Stimulated activated effector memory CD8-positive, alpha-beta T cell treated with anti-CD3 and anti-CD28 coated beads, Interleukin-12 subunit alpha, Interleukin-12 subunit beta, amount 100 ng/mL, for 72 hours (primary cell): Measurements from ENCODE around the gene CCNY.

Experiments used
- ATAC-seq: fragments of 150-1000 bp; cut with Tn5 transposase; 2 replicates; pipeline ENCODE4 v1.10.0; 2021
- DNase-seq, 2 donors: peaks; one replicate each; pipeline ENCODE4 v3.0.0; 2021 to 2022; ENCODE audit warnings: low spot score in 2 of 2
- H3K27ac Mint-ChIP-seq: one replicate; pipeline ENCODE4 v1.8.0; 2022; ENCODE audit warnings: mild to moderate bottlenecking, mixed read lengths
- H3K36me3 Mint-ChIP-seq: one replicate; pipeline ENCODE4 v1.8.0; 2022; ENCODE audit warnings: mild to moderate bottlenecking, mixed read lengths
- H3K4me1 Mint-ChIP-seq: one replicate; pipeline ENCODE4 v1.8.0; 2022; ENCODE audit warnings: mixed read lengths
- H3K4me3 Mint-ChIP-seq: one replicate; pipeline ENCODE4 v1.8.0; 2022; ENCODE audit warnings: mild to moderate bottlenecking, mixed read lengths
- H3K9me3 Mint-ChIP-seq: one replicate; pipeline ENCODE4 v1.8.0; 2022; ENCODE audit warnings: mixed read lengths

The CCNY gene

DNA sequence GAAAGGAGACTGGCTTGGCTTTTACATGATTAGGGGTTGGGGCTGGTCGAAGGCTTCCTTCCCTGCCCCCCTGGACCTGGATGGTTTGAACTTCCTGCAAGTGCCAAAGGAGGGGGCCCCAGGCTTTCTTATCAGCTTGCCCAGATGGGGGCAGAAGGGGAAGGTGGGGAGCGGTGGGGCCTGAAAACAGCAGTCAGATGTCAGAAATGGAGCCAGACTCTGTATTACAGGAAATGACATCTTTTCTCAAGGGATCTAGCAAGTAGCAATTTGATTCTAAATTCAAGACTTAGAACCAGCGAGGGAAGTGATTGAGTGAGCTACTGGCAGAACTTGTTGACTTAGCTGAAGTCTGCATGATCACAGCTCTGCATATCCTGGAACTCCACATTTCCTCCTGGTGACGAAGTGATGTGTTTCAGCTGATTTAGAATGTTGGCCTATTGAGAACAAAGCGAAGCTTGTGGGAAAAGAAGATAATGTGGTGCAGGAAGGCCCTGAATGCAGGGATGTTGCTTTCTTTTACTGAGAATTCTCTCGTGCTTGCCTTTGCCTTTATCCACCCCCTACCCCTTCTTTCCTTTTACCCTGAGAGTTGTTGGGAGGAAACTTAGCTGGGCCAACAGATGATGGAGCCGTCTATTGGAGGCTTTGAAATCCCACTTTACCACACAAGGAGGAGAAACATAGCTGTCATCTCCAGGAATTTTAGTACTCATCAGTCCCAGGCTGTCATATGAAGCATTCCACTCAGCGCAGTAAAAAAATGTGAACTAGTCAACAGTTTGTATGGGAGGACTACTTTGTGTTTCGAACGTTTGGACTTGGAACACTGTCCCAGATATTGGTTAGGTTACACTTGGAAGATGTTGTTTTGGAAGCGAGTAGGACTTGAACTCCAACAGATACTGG, 43.2 kb downstream of the CCNY start:
- ATAC-seq (peak; percentile 19), DNase-seq (no peak)
- Mint-ChIP-seq H3K36me3 (no peaks in the 10 kb centered on the region), H3K9me3 (no peaks in the 10 kb centered on the region), H3K4me3 (peak overlapping the region; percentile 22), H3K4me1 (peaks cover 77% of the 10 kb centered on the region), H3K27ac (peak overlapping the region; percentile 53)

DNA sequence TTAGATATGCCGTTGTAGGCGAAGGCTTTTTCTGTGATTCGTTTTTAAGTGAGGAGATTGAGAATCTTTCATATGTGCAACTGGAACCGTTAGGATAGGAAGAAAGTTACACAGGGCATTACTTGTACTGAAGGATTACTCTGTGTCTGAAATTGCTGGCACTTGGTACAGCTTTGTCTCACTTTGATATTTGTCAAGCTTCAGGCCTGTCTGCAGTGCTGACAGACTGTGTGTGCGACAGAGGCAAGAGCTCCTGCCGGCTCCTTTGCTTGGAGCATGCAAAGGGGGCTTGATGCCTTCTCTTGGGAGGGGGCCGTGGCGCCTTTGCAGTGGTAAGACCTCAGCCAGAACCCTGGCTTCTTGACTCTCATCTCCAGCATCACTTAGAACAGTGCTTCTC, 45.8 kb downstream of the CCNY start:
- no peak for ATAC-seq
- Mint-ChIP-seq H3K4me1 (peaks cover 70% of the 10 kb centered on the region), H3K4me3 (no peak overlapping the region), H3K27ac (no peak overlapping the region), H3K9me3 (no peaks in the 10 kb centered on the region), H3K36me3 (no peaks in the 10 kb centered on the region)
- DNase-seq: no peak

DNA sequence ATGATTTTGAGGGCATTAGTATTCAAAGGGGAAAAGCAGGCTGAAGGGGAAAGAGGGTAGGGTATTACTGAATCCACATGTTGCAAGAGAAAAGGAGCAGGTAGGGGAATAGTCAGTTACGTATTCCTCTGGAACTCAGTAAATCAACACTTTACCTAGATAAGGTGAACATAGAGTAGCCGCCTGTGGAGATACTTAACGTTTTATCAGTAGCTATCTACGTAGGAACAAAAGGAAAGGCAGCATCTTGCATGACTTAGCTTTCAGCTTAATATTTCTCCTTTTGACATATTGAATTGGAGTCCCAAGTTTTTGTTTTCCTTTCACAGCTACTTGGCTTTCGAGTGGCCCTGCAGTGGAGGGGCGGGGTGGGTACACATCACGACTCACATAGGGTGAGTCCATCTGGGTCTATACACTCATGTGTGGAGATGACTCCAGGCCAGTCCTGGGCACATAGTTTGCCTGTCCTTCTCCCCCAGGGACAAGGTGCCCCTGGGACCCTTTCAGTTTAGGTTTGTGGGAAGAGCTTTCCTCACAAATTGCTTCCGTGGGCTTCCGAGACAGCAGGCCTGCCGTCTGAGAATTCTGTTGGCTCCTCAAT, 48.1 kb downstream of the CCNY start:
- H3K4me3 Mint-ChIP-seq: no peak overlapping the region
- H3K4me1 Mint-ChIP-seq: peaks cover 58% of the 10 kb centered on the region
- H3K36me3 Mint-ChIP-seq: no peaks in the 10 kb centered on the region
- no peaks in the 10 kb centered on the region for H3K9me3 Mint-ChIP-seq
- no peak overlapping the region for H3K27ac Mint-ChIP-seq
- ATAC-seq (no peak), DNase-seq (no peak)

DNA sequence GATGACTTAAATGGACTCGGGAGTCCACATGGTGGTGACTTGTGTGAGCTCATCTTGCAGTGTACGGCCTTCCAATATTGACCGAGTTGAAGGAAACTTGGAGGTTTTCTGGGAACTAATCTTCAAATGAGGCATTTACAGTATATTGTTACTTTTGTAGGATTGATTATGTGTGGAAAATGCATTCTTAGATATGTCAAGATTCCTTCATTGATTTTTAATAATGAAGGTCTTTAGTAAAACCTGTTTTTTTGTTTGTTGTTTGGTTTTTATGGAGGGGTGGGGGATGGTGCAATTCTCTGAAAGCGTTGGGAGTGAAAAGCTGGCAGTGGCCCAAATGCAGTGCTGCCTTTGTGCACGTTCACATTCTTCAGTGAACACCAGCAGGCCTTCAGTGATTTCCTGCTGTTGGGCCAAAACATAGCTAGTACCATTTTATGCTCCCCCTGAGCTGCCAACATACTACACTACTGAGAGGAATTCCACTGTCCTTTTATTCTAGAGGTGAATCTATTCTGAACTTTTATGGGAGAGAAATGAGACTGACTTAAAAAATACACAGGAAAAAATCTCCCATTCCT, 50.4 kb downstream of the CCNY start:
- peaks cover 51% of the 10 kb centered on the region for H3K4me1 Mint-ChIP-seq
- H3K36me3 Mint-ChIP-seq: peaks cover 5% of the 10 kb centered on the region
- H3K9me3 Mint-ChIP-seq: peaks cover 11% of the 10 kb centered on the region
- ATAC-seq (no peak), DNase-seq (no peak)
- H3K27ac Mint-ChIP-seq: peak overlapping the region; percentile 55
- H3K4me3 Mint-ChIP-seq: no peak overlapping the region

DNA sequence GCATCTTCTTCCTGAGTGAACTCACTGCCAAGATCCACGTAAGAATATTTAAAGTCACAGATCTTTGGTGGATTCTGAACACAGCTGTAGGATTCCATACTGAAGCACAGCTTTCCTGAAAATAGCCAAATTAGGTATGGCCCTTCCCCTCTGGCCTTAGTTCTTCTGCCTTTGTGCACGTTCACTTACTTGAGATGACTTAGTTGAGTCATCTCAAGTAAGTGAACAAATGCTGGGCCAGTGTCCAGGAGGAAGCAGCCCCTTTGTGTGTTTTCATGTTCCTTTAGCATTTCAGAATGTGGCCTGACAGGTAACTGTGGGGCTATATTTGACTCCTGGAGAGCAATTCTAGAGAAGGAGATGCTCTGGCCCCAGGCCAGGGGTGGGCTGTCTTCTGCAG, 51.5 kb downstream of the CCNY start:
- no peak for DNase-seq
- Mint-ChIP-seq H3K4me3 (no peak overlapping the region), H3K36me3 (peaks cover 5% of the 10 kb centered on the region), H3K4me1 (peaks cover 56% of the 10 kb centered on the region), H3K9me3 (peaks cover 11% of the 10 kb centered on the region), H3K27ac (no peak overlapping the region)
- no peak for ATAC-seq

DNA sequence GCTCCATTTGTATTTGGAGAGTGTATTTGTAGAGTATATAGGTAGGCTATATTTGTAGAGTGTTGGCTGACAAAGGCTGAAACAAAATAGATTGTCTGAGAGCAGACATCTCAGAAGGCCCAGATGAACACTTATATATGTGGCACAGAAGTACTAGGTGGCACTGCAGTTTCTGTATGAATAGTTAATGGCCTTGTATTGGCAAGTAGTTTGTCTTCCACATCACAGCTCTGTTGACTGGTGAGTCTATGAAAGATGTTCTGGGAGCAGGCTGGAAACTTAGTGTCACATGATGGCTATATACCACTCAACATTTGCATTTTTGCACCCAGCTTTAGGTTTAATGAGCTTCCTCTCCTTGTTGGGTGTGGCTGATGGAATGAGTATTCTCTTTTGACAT, 51.9 kb downstream of the CCNY start:
- Mint-ChIP-seq H3K27ac (no peak overlapping the region), H3K36me3 (peaks cover 5% of the 10 kb centered on the region), H3K4me3 (no peak overlapping the region), H3K9me3 (peaks cover 11% of the 10 kb centered on the region), H3K4me1 (peaks cover 60% of the 10 kb centered on the region)
- no peak for DNase-seq
- peak; percentile 57 for ATAC-seq

DNA sequence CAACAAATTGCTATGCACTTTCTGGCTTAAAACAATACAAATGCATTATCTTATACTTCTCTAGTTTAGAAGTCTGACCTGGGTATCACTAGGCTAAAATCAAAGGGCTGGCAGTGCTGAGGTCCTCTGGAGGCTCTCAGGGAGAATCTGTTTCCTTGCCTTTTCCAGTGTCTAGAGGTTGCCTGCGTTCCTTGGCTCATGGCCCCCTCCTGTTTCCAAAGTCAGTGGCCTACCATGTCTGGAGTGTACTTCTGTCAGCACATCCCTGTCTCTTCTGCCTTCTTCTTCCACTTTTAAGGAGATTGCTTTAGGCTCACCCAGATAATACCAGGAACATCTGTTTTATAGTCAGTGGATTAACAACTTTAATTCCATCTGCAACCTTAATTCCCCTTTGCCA, 52.4 kb downstream of the CCNY start:
- Mint-ChIP-seq H3K27ac (no peak overlapping the region), H3K36me3 (peaks cover 5% of the 10 kb centered on the region), H3K9me3 (peaks cover 11% of the 10 kb centered on the region), H3K4me3 (no peak overlapping the region), H3K4me1 (peaks cover 65% of the 10 kb centered on the region)
- DNase-seq (no peak), ATAC-seq (no peak)

DNA sequence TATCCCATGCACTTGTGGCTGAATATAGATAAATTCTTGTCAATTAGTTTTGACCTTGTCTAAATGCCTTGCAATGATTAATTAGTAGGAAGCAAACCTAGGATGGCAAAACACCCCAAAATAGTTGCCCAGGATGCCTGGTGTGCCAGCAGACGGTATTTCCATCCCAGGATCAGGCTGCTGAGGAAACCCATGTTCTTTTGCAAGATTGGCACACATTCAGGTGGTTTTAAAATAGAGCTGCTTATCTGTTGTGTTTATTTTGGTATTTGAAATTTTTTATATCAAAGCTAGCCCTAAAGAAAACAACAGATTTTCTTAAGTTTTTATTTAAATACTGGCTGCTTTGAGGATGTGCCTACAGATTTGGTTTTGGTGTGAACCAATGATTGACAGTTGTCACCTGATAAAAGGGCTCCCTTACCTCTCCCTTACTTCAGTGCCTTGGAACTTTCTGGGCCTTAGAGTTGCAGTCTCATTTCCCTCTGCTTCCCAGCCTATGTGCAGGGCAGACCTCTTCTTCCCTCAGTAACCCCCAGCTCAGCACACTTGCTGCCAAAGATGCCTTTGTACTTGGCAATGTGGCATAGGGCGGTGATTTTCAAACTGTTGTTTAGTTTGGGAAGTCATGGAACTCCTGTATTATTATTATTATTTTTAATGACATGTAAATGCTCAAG, 54.0 kb downstream of the CCNY start:
- H3K4me3 Mint-ChIP-seq: no peak overlapping the region
- H3K36me3 Mint-ChIP-seq: peaks cover 8% of the 10 kb centered on the region
- no peak overlapping the region for H3K27ac Mint-ChIP-seq
- peaks cover 58% of the 10 kb centered on the region for H3K4me1 Mint-ChIP-seq
- ATAC-seq: no peak
- H3K9me3 Mint-ChIP-seq: peaks cover 11% of the 10 kb centered on the region
- no peak for DNase-seq

DNA sequence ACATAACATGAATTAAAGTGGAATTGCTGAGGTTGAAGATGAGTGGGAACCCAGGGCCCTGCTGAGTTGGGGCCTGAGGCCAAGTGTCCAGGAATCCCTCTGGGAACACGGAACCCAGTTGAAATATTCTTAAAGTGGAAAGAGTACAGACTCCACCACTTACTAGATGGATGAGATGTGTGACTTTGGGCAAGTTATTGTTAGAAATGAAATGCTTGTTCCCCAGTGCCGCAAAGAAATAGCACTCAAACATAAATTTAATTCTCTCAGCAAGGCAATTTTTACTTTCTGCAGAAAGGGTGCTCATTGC, 54.5 kb downstream of the CCNY start:
- Mint-ChIP-seq H3K9me3 (peaks cover 11% of the 10 kb centered on the region), H3K27ac (no peak overlapping the region), H3K36me3 (peaks cover 11% of the 10 kb centered on the region), H3K4me3 (no peak overlapping the region), H3K4me1 (peaks cover 60% of the 10 kb centered on the region)
- no peak for DNase-seq
- ATAC-seq: no peak

DNA sequence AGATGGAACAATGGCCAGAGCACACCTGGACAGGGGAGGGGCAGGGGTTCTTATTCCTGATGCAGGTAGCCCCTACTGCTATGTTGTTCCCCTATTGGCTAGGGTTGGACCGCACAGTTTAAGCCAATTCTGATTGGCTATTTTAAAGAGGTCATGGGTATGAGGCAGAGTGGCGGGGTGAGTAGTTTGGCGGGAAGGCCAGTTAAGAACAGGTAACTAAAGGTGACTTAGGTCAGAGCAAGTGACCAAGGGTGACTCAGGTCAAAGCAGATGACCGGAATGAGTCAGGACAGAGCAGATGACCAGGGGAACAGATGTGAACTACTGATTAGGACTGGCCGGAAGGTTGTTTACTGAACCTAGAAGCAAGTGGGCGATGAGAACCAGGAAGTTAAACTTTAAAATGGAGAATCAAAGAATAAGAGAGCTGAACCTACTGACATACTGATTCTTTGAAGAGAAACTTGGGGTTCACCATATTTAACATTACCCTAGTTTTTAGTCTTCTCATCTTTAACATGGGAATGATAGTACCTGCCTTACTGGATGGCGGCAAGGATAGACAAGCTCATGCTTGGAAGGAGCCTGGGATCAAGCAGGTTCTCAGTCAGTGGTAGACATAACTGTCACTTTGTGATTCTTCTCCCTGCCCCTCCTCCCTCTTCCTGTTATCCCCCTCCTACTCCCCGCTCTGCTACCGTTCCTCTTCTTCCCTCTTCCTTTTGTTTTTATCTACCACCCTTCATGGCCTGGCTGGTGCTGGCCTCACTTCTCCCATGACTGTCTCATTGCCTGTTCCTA, 55.0 kb downstream of the CCNY start:
- DNase-seq (no peak), ATAC-seq (no peak)
- no peak overlapping the region for H3K27ac Mint-ChIP-seq
- H3K4me1 Mint-ChIP-seq: peaks cover 62% of the 10 kb centered on the region
- H3K36me3 Mint-ChIP-seq: peaks cover 11% of the 10 kb centered on the region
- H3K9me3 Mint-ChIP-seq: peaks cover 11% of the 10 kb centered on the region
- H3K4me3 Mint-ChIP-seq: no peak overlapping the region

DNA sequence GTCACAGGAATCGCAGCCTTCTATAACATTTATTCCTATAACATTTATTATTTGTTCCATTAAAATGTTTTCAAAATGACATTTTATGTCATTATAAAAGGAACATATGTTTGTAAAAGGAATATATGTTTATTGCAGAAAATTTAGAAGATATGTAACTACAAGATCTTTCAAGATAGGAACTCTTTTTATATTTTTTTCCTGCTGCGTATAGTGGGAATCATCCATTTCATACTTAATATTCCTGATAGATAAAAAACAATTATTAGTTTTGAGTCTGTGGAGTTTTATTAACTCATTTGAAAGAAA, 55.6 kb downstream of the CCNY start:
- Mint-ChIP-seq H3K36me3 (peaks cover 11% of the 10 kb centered on the region), H3K4me1 (peaks cover 62% of the 10 kb centered on the region), H3K27ac (no peak overlapping the region), H3K9me3 (peaks cover 11% of the 10 kb centered on the region), H3K4me3 (no peak overlapping the region)
- ATAC-seq (no peak), DNase-seq (no peak)

DNA sequence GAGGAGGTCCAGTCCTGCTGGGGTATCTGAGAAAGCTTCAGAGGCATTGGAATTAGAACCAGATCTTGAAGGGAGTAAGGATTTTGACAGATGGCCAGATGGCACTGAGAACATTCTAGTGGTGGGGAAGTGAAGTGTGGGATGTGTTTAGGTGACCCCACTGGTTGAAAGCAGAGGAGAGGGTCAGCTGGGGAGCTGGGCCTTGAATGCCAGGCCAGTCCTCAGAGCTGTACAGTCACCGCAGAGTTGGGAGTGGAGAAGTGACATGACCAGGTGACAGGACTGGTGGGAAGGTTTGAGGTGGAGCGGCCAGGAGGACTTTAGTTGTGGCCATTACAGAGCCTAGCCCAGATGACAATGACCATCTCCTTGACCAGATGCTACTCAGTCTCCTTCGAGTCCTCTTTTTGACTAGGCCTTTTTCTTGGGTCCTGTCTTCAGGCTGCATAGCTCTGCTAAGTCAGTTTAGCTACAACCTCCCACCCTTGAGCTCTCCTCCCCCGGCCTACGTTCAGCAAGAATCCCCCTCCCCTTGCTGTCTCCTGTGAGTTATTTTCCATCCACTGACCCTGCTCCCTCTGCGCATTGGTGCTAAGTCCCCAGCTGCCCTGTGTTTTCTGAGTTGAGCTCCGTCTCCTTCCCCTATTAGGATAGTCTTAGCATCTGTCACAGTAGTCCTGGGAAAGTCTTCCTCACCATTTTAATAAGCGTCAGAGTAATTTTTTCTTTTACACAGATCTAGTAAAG, 56.3 kb downstream of the CCNY start:
- H3K4me1 Mint-ChIP-seq: peaks cover 63% of the 10 kb centered on the region
- DNase-seq: no peak
- peaks cover 11% of the 10 kb centered on the region for H3K9me3 Mint-ChIP-seq
- peaks cover 11% of the 10 kb centered on the region for H3K36me3 Mint-ChIP-seq
- no peak for ATAC-seq
- H3K4me3 Mint-ChIP-seq: no peak overlapping the region
- no peak overlapping the region for H3K27ac Mint-ChIP-seq

DNA sequence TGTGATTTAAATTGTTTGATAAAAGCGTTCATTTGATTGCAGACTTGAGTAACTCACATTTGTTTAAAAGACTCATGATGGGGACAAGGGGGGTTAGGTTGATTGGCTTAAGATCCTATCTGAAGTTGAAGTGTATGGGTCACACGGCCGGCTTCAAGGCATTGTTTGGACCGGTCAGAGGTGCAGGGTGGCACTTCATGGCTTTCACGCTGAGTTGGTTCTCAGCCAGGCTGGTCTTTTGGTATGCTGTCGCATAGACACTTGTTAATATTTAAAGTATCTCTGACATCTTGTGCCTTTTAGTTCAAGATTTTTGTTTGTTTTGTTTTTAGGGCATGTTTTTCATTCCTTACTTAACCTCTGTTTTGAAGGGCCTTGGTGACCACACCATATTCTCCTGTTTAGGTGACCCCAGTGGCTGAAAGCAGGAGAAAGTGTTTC, 58.1 kb downstream of the CCNY start:
- Mint-ChIP-seq H3K4me3 (no peak overlapping the region), H3K4me1 (peaks cover 75% of the 10 kb centered on the region), H3K36me3 (peaks cover 11% of the 10 kb centered on the region), H3K27ac (no peak overlapping the region), H3K9me3 (peaks cover 11% of the 10 kb centered on the region)
- no peak for DNase-seq
- no peak for ATAC-seq

DNA sequence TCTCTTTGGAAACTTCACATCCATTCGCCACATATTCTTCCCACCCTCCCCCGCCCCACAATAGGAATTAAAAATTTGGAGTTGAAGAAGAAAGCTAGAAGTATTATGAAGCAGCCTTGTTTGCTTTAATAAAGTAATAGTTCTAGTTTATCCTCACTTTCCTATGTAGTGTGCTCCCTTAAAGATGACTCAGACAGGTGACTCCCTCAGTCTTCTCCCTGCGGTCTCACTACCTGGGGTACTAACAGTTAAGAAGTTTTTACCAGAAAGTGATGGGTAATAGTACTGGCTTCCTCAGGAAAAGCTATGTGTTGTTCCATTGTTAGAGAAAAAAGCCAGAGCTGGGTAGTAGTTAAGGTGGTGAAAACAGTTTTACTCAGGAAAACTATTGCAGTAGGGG, 58.6 kb downstream of the CCNY start:
- DNase-seq: no peak
- peaks cover 79% of the 10 kb centered on the region for H3K4me1 Mint-ChIP-seq
- peaks cover 11% of the 10 kb centered on the region for H3K36me3 Mint-ChIP-seq
- no peak overlapping the region for H3K4me3 Mint-ChIP-seq
- peaks cover 9% of the 10 kb centered on the region for H3K9me3 Mint-ChIP-seq
- H3K27ac Mint-ChIP-seq: peak overlapping the region; percentile 74
- no peak for ATAC-seq
